GM12878 (cell line): ENCODE measurements around the gene MCF2L2. TPM values are rescaled to one million over a fixed set of nuclear protein-coding genes. Genes with fewer than 3 reads are reported as not detected.

Experiments
- ATF2 ChIP-seq: IDR thresholded peaks from 2 replicates; pipeline ENCODE4 v1.6.1; 2012; ENCODE audit warnings: low read length, inconsistent platforms
- RAD51 ChIP-seq: fragments of 450-650 bp; IDR thresholded peaks from 2 replicates; pipeline ENCODE4 v1.6.1; 2016; ENCODE audit warnings: moderate library complexity, mild to moderate bottlenecking, inconsistent platforms
- RELB ChIP-seq: fragments of 450-650 bp; IDR thresholded peaks from 2 replicates; pipeline ENCODE4 v1.6.1; 2017; ENCODE audit warnings: low read depth, mild to moderate bottlenecking, moderate library complexity
- polyA plus RNA-seq, 11 experiments: library from polyadenylated mRNA; depleted of rRNA in 4 of 11; unstranded in 6 of 11; stranded (reverse) in 5 of 11; fragments of >200 nt; fragmentation: Nextera tagmentation in 4 of 11; fragmentation: Illumina TruSeq in 1 of 11; extraction: Ambion mirVana in 4 of 11; extraction: Trizol in 1 of 11; gene quantifications; 1 replicate in 1 of 11; 2 replicates in 10 of 11; pipeline versions ENCODE4 v1.2.1 to v1.2.3, GENCODE V29; 2011 to 2016; ENCODE audit warnings: inconsistent platforms in 2 of 11, missing spikeins in 2 of 11, low read depth in 1 of 11
- total RNA-seq, 4 experiments: library from RNA; depleted of rRNA in 3 of 4; stranded (reverse); fragments of >200 nt in 3 of 4; fragmentation: Illumina TruSeq in 1 of 4; extraction: Trizol in 1 of 4; gene quantifications; 2 replicates each; pipeline versions ENCODE4 v1.2.1 to v1.2.3, GENCODE V29; 2013 to 2021
- TF ChIP-seq, protein P1 (sequence below): fragments of 150-350 bp; IDR thresholded peaks from 2 replicates; pipeline ENCODE4 v1.6.1; 2016; ENCODE audit warnings: low read depth, low read length

MCF2L2 gene
- total and polyA plus RNA-seq, 10 of the 15 experiments (the other 5 are each of a cell fraction or from before 2014, with no cell fraction given) = 0.37 to 2.8 (median 1.4) TPM

DNA sequence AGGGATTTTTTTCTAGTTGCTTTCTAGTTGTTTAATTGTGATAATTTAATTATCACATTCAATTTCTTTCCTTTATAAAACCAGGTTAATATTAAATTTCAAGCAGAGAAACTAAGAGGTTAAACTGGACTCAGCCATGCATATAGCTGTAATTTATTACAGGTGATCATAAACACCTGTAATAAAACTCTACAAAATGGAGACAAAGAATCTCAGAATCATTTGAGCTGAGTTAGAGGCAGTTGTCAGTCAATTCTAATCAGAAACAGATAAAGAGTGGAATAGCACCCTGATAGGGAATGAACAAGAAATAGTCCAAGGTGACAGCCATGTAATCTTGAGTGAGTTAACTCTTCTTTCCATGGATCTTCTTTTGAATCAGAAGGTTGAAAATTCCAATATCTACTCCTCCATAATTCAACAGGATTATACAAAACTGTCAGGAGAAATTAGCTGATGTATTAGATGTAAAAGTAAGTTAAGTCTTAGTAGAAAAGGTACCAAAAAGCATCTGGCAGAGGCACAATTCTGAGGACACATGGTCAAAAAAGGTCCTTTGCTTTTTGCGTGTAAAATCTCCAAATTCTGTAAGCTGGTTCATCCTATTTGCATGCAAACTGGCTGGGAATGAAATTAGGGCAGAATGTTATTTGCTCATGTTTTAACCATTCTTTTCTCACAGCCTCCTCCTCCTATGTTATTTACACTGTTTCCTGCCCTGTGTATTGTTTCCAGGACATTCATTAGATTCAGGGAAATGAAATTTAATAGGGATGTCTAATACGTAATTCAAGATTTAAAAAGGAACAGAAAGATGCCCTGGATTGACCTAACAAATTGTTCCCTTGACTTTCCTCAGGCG lies 214.8 kb downstream of the MCF2L2 start (continued):
- TF ChIP-seq RELB (no peak), ATF2 (no peak), RAD51 (no peak)
- TF ChIP-seq, protein P1, sequence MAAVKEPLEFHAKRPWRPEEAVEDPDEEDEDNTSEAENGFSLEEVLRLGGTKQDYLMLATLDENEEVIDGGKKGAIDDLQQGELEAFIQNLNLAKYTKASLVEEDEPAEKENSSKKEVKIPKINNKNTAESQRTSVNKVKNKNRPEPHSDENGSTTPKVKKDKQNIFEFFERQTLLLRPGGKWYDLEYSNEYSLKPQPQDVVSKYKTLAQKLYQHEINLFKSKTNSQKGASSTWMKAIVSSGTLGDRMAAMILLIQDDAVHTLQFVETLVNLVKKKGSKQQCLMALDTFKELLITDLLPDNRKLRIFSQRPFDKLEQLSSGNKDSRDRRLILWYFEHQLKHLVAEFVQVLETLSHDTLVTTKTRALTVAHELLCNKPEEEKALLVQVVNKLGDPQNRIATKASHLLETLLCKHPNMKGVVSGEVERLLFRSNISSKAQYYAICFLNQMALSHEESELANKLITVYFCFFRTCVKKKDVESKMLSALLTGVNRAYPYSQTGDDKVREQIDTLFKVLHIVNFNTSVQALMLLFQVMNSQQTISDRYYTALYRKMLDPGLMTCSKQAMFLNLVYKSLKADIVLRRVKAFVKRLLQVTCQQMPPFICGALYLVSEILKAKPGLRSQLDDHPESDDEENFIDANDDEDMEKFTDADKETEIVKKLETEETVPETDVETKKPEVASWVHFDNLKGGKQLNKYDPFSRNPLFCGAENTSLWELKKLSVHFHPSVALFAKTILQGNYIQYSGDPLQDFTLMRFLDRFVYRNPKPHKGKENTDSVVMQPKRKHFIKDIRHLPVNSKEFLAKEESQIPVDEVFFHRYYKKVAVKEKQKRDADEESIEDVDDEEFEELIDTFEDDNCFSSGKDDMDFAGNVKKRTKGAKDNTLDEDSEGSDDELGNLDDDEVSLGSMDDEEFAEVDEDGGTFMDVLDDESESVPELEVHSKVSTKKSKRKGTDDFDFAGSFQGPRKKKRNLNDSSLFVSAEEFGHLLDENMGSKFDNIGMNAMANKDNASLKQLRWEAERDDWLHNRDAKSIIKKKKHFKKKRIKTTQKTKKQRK = no peak
